Measurements from ENCODE around the gene MIF.
"Not testable (repeated sequence)": the region's sequence is repeated elsewhere in the genome, so short reads cannot be mapped to it uniquely, and the experiment has no call there.

Gene MIF

GRCh38 chr22:23925020-23925606, 30.9 kb downstream of the MIF start:
- in situ Hi-C loops (cut with MboI; ENCODE audit: low sequenced_read_pairs): no loop called here

GRCh38 chr22:23926561-23926960, 32.4 kb downstream of the MIF start:
- in situ Hi-C loops (cut with MboI; ENCODE audit: low sequenced_read_pairs): no loop called here

GRCh38 chr22:23938328-23939016, 44.3 kb downstream of the MIF start:
- in situ Hi-C loops (cut with MboI; ENCODE audit: low sequenced_read_pairs): loop anchor here (5.0 kb wide), 1 partner anchor 69 kb away; the partner anchor contains the start of gene GSTT4

- in situ Hi-C loops (cut with MboI; ENCODE audit: low sequenced_read_pairs): loop anchor here (5.0 kb wide), 1 partner anchor 68 kb away; the partner anchor contains the start of gene GSTT4
These were observed 44.8 kb downstream of the MIF start for GRCh38 chr22:23939017-23939357.

DNA sequence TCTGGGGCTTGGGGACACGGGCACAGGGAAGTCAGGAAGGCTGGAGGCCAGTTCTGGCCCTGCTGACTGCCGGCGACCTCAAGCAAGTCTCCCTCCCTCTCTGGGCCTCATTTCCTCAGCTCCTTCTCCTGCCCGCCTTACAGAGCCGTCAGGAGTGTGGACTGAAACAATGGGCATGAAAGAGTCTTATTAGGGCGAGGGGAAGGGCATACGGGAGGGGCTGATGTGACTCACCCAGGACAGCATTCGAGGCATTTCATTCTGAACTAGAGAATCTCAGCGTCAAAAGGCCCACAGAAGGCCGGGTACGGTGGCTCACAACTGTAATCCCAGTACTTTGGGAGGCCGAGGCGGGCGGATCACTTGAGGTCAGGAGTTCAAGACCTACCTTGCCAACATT, 46.0 kb downstream of the MIF start:
- in situ Hi-C loops (cut with MboI; ENCODE audit: low sequenced_read_pairs): not testable (repeated sequence)
